Neural progenitor cell (in vitro differentiated cells): ENCODE measurements around the gene PSD4. TPM values are rescaled to one million over a fixed set of nuclear protein-coding genes. Genes with fewer than 3 reads are reported as not detected.

Source experiments
- DNase-seq: peaks from one replicate; pipeline ENCODE4 v3.0.0-alpha.2; 2016; ENCODE audit warnings: low spot score
- H2AFZ ChIP-seq: fragments of 200-600 bp; sonication (generic); replicated peaks from 2 replicates; pipeline ENCODE4 v1.6.1; 2016; ENCODE audit warnings: antibody characterized with exemption
- H3F3A ChIP-seq: fragments of 200-600 bp; sonication (generic); 2 replicates; pipeline ENCODE4 v1.6.1; 2016; ENCODE audit warnings: antibody characterized with exemption, low read depth
- H3K27ac ChIP-seq: fragments of 200-600 bp; sonication (generic); 2 replicates; pipeline ENCODE4 v1.5.1; 2016; ENCODE audit warnings: mild to moderate bottlenecking
- H3K27me3 ChIP-seq: fragments of 200-600 bp; sonication (generic); 2 replicates; pipeline ENCODE4 v1.6.1; 2016; ENCODE audit warnings: mild to moderate bottlenecking, moderate library complexity
- H3K36me3 ChIP-seq: fragments of 200-600 bp; sonication (generic); 2 replicates; pipeline ENCODE4 v1.5.1; 2016
- H3K4me1 ChIP-seq: fragments of 200-600 bp; sonication (generic); 2 replicates; pipeline ENCODE4 v1.6.1; 2016; ENCODE audit warnings: mixed run types
- H3K4me2 ChIP-seq: fragments of 200-600 bp; sonication (generic); 2 replicates; pipeline ENCODE4 v1.6.1; 2016
- H3K4me3 ChIP-seq: fragments of 200-600 bp; sonication (generic); 2 replicates; pipeline ENCODE4 v1.5.1; 2016
- H3K79me2 ChIP-seq: fragments of 200-600 bp; sonication (generic); 2 replicates; pipeline ENCODE4 v1.6.1; 2016; ENCODE audit warnings: low read depth
- H3K9ac ChIP-seq: fragments of 200-600 bp; sonication (generic); 2 replicates; pipeline ENCODE4 v1.6.1; 2016
- H3K9me3 ChIP-seq: fragments of 200-600 bp; sonication (generic); 2 replicates; pipeline ENCODE4 v1.5.1; 2016; ENCODE audit warnings: low read depth
- H4K20me1 ChIP-seq: fragments of 200-600 bp; sonication (generic); 2 replicates; pipeline ENCODE4 v1.6.1; 2016; ENCODE audit warnings: low read depth
- H3K27ac Mint-ChIP-seq: 3 replicates; pipeline ENCODE4 v1.8.0; 2021; ENCODE audit warnings: mixed read lengths
- H3K27me3 Mint-ChIP-seq: 2 replicates; pipeline ENCODE4 v1.8.0; 2022; ENCODE audit warnings: low read depth, mild to moderate bottlenecking, inconsistent platforms, moderate library complexity, mixed read lengths; ENCODE audit not compliant: insufficient read depth
- H3K36me3 Mint-ChIP-seq: 3 replicates; pipeline ENCODE4 v1.8.0; 2021; ENCODE audit warnings: mixed read lengths
- H3K4me1 Mint-ChIP-seq: 3 replicates; pipeline ENCODE4 v1.8.0; 2021; ENCODE audit warnings: mixed read lengths
- H3K4me3 Mint-ChIP-seq: 3 replicates; pipeline ENCODE4 v1.8.0; 2021; ENCODE audit warnings: mild to moderate bottlenecking, moderate library complexity, mixed read lengths
- H3K9me3 Mint-ChIP-seq: 3 replicates; pipeline ENCODE4 v1.8.0; 2020; ENCODE audit warnings: mixed read lengths
- EZH2 ChIP-seq: fragments of 200-600 bp; sonication (generic); IDR thresholded peaks from 2 replicates; pipeline ENCODE4 v1.6.1; 2017; ENCODE audit warnings: antibody characterized with exemption, mild to moderate bottlenecking, moderate library complexity
- EZH2phosphoT487 ChIP-seq: fragments of 200-600 bp; sonication (generic); IDR thresholded peaks from 2 replicates; pipeline ENCODE4 v1.6.1; 2017; ENCODE audit warnings: antibody characterized with exemption
- total RNA-seq: library from RNA; depleted of rRNA; stranded (reverse); fragments of >200 nt; gene quantifications from 2 replicates; pipeline ENCODE4 v1.2.3, GENCODE V29; 2015; ENCODE audit warnings: low replicate concordance
- TF ChIP-seq, protein P1 (sequence below): fragments of 200-600 bp; sonication (generic); IDR thresholded peaks from 2 replicates; pipeline ENCODE4 v1.5.1; 2017; ENCODE audit warnings: antibody characterized with exemption, mild to moderate bottlenecking

Gene PSD4
- total RNA-seq, 1 donor from 2014 or later: 0.02 TPM

DNA sequence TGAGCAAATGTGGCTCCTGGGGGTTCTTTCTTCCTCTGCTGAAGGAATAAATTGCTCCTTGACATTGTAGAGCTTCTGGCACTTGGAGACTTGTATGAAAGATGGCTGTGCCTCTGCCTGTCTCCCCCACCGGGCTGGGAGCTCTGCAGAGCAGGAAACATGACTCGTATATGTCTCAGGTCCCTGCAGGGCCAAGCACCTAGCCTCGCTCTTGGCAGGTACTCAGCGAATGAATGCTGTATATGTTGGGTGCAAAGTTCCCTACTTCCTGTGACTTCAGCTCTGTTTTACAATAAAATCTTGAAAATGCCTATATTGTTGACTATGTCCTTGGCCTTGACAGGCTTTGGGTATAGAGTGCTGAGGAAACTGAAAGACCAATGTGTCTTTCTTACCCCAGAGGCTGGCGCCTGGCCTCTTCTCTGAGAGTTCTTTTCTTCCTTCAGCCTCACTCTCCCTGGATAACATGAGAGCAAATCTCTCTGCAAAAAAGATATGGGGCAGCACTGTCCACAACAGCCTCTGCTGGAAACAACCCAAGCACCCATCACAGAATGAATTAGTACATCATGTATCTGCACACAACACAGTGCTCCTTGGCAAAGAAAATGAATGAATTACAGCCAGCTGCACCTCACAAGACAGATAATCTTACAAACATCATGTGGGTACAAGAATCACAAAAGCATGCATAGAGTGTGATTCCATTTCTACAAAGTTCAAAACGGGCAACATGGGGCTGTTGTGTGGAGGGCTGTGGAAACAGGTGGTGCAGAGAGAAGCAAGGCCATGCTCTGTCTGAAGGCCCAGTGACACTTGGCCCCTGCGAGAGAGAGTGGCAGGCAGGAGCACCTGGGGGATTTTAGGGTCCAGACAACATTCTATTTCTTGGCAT lies 39.8 kb upstream of the PSD4 start:
- Histone ChIP-seq H3K4me2 (no peak overlapping the region), H3K9me3 (no peaks in the 10 kb centered on the region), H3F3A (no peaks in the 10 kb centered on the region), H4K20me1 (no peaks in the 10 kb centered on the region), H3K9ac (no peak overlapping the region), H3K4me1 (no peaks in the 10 kb centered on the region), H3K27ac (no peak overlapping the region), H3K4me3 (no peak overlapping the region), H3K36me3 (no peaks in the 10 kb centered on the region), H2AFZ (no peak overlapping the region), H3K27me3 (no peaks in the 10 kb centered on the region), H3K79me2 (no peaks in the 10 kb centered on the region)
- H3K27ac Mint-ChIP-seq: no peak overlapping the region
- DNase-seq: no peak
- peaks cover 13% of the 10 kb centered on the region for H3K4me1 Mint-ChIP-seq
- no peak overlapping the region for H3K4me3 Mint-ChIP-seq
- no peaks in the 10 kb centered on the region for H3K36me3 Mint-ChIP-seq
- H3K27me3 Mint-ChIP-seq: no peaks in the 10 kb centered on the region
- no peaks in the 10 kb centered on the region for H3K9me3 Mint-ChIP-seq
- no peak for TF ChIP-seq EZH2
- TF ChIP-seq, protein P1, sequence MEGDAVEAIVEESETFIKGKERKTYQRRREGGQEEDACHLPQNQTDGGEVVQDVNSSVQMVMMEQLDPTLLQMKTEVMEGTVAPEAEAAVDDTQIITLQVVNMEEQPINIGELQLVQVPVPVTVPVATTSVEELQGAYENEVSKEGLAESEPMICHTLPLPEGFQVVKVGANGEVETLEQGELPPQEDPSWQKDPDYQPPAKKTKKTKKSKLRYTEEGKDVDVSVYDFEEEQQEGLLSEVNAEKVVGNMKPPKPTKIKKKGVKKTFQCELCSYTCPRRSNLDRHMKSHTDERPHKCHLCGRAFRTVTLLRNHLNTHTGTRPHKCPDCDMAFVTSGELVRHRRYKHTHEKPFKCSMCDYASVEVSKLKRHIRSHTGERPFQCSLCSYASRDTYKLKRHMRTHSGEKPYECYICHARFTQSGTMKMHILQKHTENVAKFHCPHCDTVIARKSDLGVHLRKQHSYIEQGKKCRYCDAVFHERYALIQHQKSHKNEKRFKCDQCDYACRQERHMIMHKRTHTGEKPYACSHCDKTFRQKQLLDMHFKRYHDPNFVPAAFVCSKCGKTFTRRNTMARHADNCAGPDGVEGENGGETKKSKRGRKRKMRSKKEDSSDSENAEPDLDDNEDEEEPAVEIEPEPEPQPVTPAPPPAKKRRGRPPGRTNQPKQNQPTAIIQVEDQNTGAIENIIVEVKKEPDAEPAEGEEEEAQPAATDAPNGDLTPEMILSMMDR: no peak

DNA sequence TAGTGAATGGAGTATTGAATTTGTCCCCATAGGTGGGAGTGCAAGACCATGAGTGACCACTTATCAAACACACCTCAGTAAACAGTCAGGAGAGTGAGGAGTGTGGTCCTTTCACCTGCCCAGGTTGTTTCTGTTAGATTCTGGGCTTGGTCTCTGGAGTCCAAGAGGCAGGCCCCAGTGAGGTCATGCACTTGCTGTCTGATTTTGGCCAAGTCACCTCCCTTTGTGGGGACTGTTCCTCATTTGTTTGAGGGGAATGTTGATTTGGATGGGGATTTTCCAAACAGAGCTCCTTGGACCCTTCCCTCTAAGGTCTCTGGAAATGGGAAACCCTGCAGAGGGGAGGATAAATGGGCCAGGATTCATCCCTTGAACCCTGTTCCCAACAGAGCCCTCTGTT lies 39.1 kb upstream of the PSD4 start:
- no peak overlapping the region for H3K4me2 ChIP-seq
- H3K27me3 Mint-ChIP-seq: no peaks in the 10 kb centered on the region
- no peaks in the 10 kb centered on the region for H3K4me1 ChIP-seq
- DNase-seq: no peak
- H3K27ac Mint-ChIP-seq: no peak overlapping the region
- H3K9me3 Mint-ChIP-seq: no peaks in the 10 kb centered on the region
- H2AFZ ChIP-seq: no peak overlapping the region
- no peak overlapping the region for H3K9ac ChIP-seq
- no peak overlapping the region for H3K4me3 Mint-ChIP-seq
- no peaks in the 10 kb centered on the region for H3K27me3 ChIP-seq
- H3K27ac ChIP-seq: no peak overlapping the region
- H3F3A ChIP-seq: no peaks in the 10 kb centered on the region
- H3K9me3 ChIP-seq: no peaks in the 10 kb centered on the region
- H3K36me3 Mint-ChIP-seq: no peaks in the 10 kb centered on the region
- TF ChIP-seq, protein P1: no peak
- TF ChIP-seq EZH2 (no peak), EZH2phosphoT487 (no peak)
- H3K4me1 Mint-ChIP-seq: peaks cover 13% of the 10 kb centered on the region
- no peaks in the 10 kb centered on the region for H4K20me1 ChIP-seq
- no peaks in the 10 kb centered on the region for H3K79me2 ChIP-seq
- no peak overlapping the region for H3K4me3 ChIP-seq
- no peaks in the 10 kb centered on the region for H3K36me3 ChIP-seq

GRCh38 chr2:113135317-113135716 lies 38.5 kb upstream of the PSD4 start:
- no peak overlapping the region for H3K4me3 ChIP-seq
- H3K9ac ChIP-seq: no peak overlapping the region
- H2AFZ ChIP-seq: no peak overlapping the region
- no peaks in the 10 kb centered on the region for H3K27me3 ChIP-seq
- H3K9me3 Mint-ChIP-seq: no peaks in the 10 kb centered on the region
- H3K79me2 ChIP-seq: no peaks in the 10 kb centered on the region
- no peaks in the 10 kb centered on the region for H3K36me3 ChIP-seq
- no peak overlapping the region for H3K4me3 Mint-ChIP-seq
- H3K4me2 ChIP-seq: no peak overlapping the region
- H3K27ac ChIP-seq: no peak overlapping the region
- no peak overlapping the region for H3K27ac Mint-ChIP-seq
- no peak for DNase-seq
- no peaks in the 10 kb centered on the region for H4K20me1 ChIP-seq
- no peaks in the 10 kb centered on the region for H3F3A ChIP-seq
- no peaks in the 10 kb centered on the region for H3K27me3 Mint-ChIP-seq
- no peaks in the 10 kb centered on the region for H3K4me1 ChIP-seq
- H3K4me1 Mint-ChIP-seq: peaks cover 13% of the 10 kb centered on the region
- no peak for TF ChIP-seq EZH2phosphoT487
- H3K9me3 ChIP-seq: no peaks in the 10 kb centered on the region
- H3K36me3 Mint-ChIP-seq: no peaks in the 10 kb centered on the region
